Activated naive CD4-positive, alpha-beta T cell treated with anti-CD3 and anti-CD28 coated beads, Interleukin-2, amount 50 U/mL, for 24 hours (primary cell): ENCODE measurements around the gene CORO7.
A peak's percentile ranks its signal among the peaks of the same experiment; 100 is the strongest.
"Not testable (repeated sequence)": the region's sequence is repeated elsewhere in the genome, so short reads cannot be mapped to it uniquely, and the experiment has no call there.

Source experiments
- H3K27ac Mint-ChIP-seq: one replicate; pipeline ENCODE4 v1.8.0; 2021; ENCODE audit warnings: mild to moderate bottlenecking, mixed read lengths
- H3K27me3 Mint-ChIP-seq: one replicate; pipeline ENCODE4 v1.8.0; 2021; ENCODE audit warnings: mixed read lengths
- H3K36me3 Mint-ChIP-seq: one replicate; pipeline ENCODE4 v1.8.0; 2021; ENCODE audit warnings: mixed read lengths
- H3K4me1 Mint-ChIP-seq: one replicate; pipeline ENCODE4 v1.8.0; 2021; ENCODE audit warnings: mixed read lengths
- H3K4me3 Mint-ChIP-seq: one replicate; pipeline ENCODE4 v1.8.0; 2021; ENCODE audit warnings: mild to moderate bottlenecking, mixed read lengths
- H3K9me3 Mint-ChIP-seq: one replicate; pipeline ENCODE4 v1.8.0; 2021; ENCODE audit warnings: mixed read lengths

CORO7 gene

GRCh38 chr16:4349332-4349731, 67.1 kb downstream of the CORO7 start:
- Mint-ChIP-seq H3K9me3 (no peaks in the 10 kb centered on the region), H3K4me1 (peaks cover 24% of the 10 kb centered on the region), H3K36me3 (no peaks in the 10 kb centered on the region), H3K27me3 (no peaks in the 10 kb centered on the region), H3K27ac (no peak overlapping the region), H3K4me3 (peak overlapping the region; percentile 67)

- Mint-ChIP-seq H3K27ac (peak overlapping the region; percentile 84), H3K4me1 (peaks cover 30% of the 10 kb centered on the region), H3K9me3 (no peaks in the 10 kb centered on the region), H3K4me3 (peak overlapping the region; percentile 2), H3K36me3 (no peaks in the 10 kb centered on the region), H3K27me3 (no peaks in the 10 kb centered on the region)
These were observed 68.5 kb downstream of the CORO7 start for GRCh38 chr16:4347765-4348509.

GRCh38 chr16:4347010-4347409, 69.4 kb downstream of the CORO7 start:
- no peak overlapping the region for H3K4me3 Mint-ChIP-seq
- no peaks in the 10 kb centered on the region for H3K9me3 Mint-ChIP-seq
- peaks cover 30% of the 10 kb centered on the region for H3K4me1 Mint-ChIP-seq
- H3K27me3 Mint-ChIP-seq, result no peaks in the 10 kb centered on the region
- peak overlapping the region; percentile 55 for H3K27ac Mint-ChIP-seq
- H3K36me3 Mint-ChIP-seq, result no peaks in the 10 kb centered on the region

GRCh38 chr16:4345836-4346781, 70.3 kb downstream of the CORO7 start:
- no peaks in the 10 kb centered on the region for H3K27me3 Mint-ChIP-seq
- no peak overlapping the region for H3K4me3 Mint-ChIP-seq
- H3K36me3 Mint-ChIP-seq, result no peaks in the 10 kb centered on the region
- H3K4me1 Mint-ChIP-seq, result peaks cover 23% of the 10 kb centered on the region
- no peaks in the 10 kb centered on the region for H3K9me3 Mint-ChIP-seq
- H3K27ac Mint-ChIP-seq, result peak overlapping the region; percentile 8

GRCh38 chr16:4344983-4345835, 71.2 kb downstream of the CORO7 start:
- Mint-ChIP-seq H3K27me3 (no peaks in the 10 kb centered on the region), H3K4me3 (no peak overlapping the region), H3K36me3 (no peaks in the 10 kb centered on the region), H3K9me3 (no peaks in the 10 kb centered on the region), H3K27ac (peak overlapping the region; percentile 68), H3K4me1 (peaks cover 23% of the 10 kb centered on the region)

GRCh38 chr16:4344300-4344982, 72.0 kb downstream of the CORO7 start:
- H3K4me3 Mint-ChIP-seq, H3K27me3 Mint-ChIP-seq: not testable (repeated sequence)

GRCh38 chr16:4342866-4343744, 73.3 kb downstream of the CORO7 start:
- Mint-ChIP-seq H3K9me3 (no peaks in the 10 kb centered on the region), H3K36me3 (no peaks in the 10 kb centered on the region), H3K27ac (no peak overlapping the region), H3K27me3 (no peaks in the 10 kb centered on the region), H3K4me3 (no peak overlapping the region), H3K4me1 (peaks cover 18% of the 10 kb centered on the region)

More at GRCh38 chr16:4344300-4344982, 72.0 kb downstream of the CORO7 start:
- H3K4me1 Mint-ChIP-seq, result peaks cover 23% of the 10 kb centered on the region
- H3K9me3 Mint-ChIP-seq, H3K36me3 Mint-ChIP-seq: not testable (repeated sequence)
- H3K27ac Mint-ChIP-seq, result peak overlapping the region; percentile 68

GRCh38 chr16:4341250-4341649, 75.1 kb downstream of the CORO7 start:
- Mint-ChIP-seq H3K4me3 (no peak overlapping the region), H3K36me3 (no peaks in the 10 kb centered on the region), H3K27me3 (no peaks in the 10 kb centered on the region), H3K9me3 (no peaks in the 10 kb centered on the region), H3K4me1 (peaks cover 11% of the 10 kb centered on the region), H3K27ac (no peak overlapping the region)

- Mint-ChIP-seq H3K4me3 (no peak overlapping the region), H3K27ac (no peak overlapping the region), H3K4me1 (peaks cover 6% of the 10 kb centered on the region), H3K36me3 (no peaks in the 10 kb centered on the region), H3K27me3 (no peaks in the 10 kb centered on the region), H3K9me3 (no peaks in the 10 kb centered on the region)
These were observed 76.0 kb downstream of the CORO7 start for GRCh38 chr16:4340443-4340842.

- peaks cover 6% of the 10 kb centered on the region for H3K4me1 Mint-ChIP-seq
- H3K9me3 Mint-ChIP-seq, result no peaks in the 10 kb centered on the region
- no peaks in the 10 kb centered on the region for H3K36me3 Mint-ChIP-seq
- no peaks in the 10 kb centered on the region for H3K27me3 Mint-ChIP-seq
- H3K4me3 Mint-ChIP-seq, result no peak overlapping the region
- no peak overlapping the region for H3K27ac Mint-ChIP-seq
These were observed 76.5 kb downstream of the CORO7 start for GRCh38 chr16:4339909-4340308.

- no peaks in the 10 kb centered on the region for H3K27me3 Mint-ChIP-seq
- no peak overlapping the region for H3K27ac Mint-ChIP-seq
- peaks cover 6% of the 10 kb centered on the region for H3K4me1 Mint-ChIP-seq
- no peaks in the 10 kb centered on the region for H3K9me3 Mint-ChIP-seq
- H3K36me3 Mint-ChIP-seq, result no peaks in the 10 kb centered on the region
- no peak overlapping the region for H3K4me3 Mint-ChIP-seq
These were observed 76.9 kb downstream of the CORO7 start for GRCh38 chr16:4339455-4339854.

GRCh38 chr16:4338712-4339299, 77.6 kb downstream of the CORO7 start:
- Mint-ChIP-seq H3K9me3 (no peaks in the 10 kb centered on the region), H3K27me3 (no peaks in the 10 kb centered on the region), H3K36me3 (no peaks in the 10 kb centered on the region), H3K4me3 (no peak overlapping the region), H3K4me1 (peaks cover 5% of the 10 kb centered on the region), H3K27ac (no peak overlapping the region)

- Mint-ChIP-seq H3K4me1 (no peaks in the 10 kb centered on the region), H3K9me3 (no peaks in the 10 kb centered on the region), H3K27me3 (no peaks in the 10 kb centered on the region), H3K4me3 (no peak overlapping the region), H3K27ac (no peak overlapping the region), H3K36me3 (no peaks in the 10 kb centered on the region)
These were observed 78.2 kb downstream of the CORO7 start for GRCh38 chr16:4338125-4338582.
